Caco-2 (cell line): Measurements from ENCODE around the gene DPY19L1. TPM values are rescaled to one million over a fixed set of nuclear protein-coding genes. Genes with fewer than 3 reads are reported as not detected.

ENCODE experiments used
- BruUV-seq: library from RNA; stranded (reverse); fragments of 400-500 nt; replicated peaks from 2 replicates; lab custom pipeline; 2021; lab: Mats Ljungman, UMichigan
- CTCF ChIA-PET: fragments of 300-600 bp; sonication (Branson Sonifier 250); formaldehyde crosslinking; loops from one replicate; lab custom pipeline; 2022; ENCODE audit warnings: antibody characterized with exemption; lab: Charles Lee
- POLR2A ChIA-PET: fragments of 300-600 bp; sonication (Branson Sonifier 250); formaldehyde crosslinking; loops from one replicate; lab custom pipeline; 2022; ENCODE audit warnings: antibody characterized with exemption; lab: Charles Lee
- DNase-seq, 2 experiments: peaks; one replicate each; pipeline versions ENCODE4 v3.0.0 to v3.0.0-alpha.2; 2020 to 2022
- H3K27me3 ChIP-seq: replicated peaks from 2 replicates; pipeline ENCODE4 v1.6.0; 2011; ENCODE audit warnings: low read length; ENCODE audit not compliant: control insufficient read depth, insufficient read depth
- H3K36me3 ChIP-seq: 2 replicates; pipeline ENCODE4 v1.5.1; 2011; ENCODE audit warnings: low read length; ENCODE audit not compliant: control insufficient read depth, insufficient read depth
- H3K4me1 ChIP-seq: fragments of 250-450 bp; sonication (Bioruptor Pico); 2 replicates; pipeline ENCODE4 v1.5.1; 2020; ENCODE audit warnings: mild to moderate bottlenecking
- H3K4me3 ChIP-seq: 2 replicates; pipeline ENCODE4 v1.5.1; 2011; ENCODE audit warnings: low read depth, mild to moderate bottlenecking, control low read depth, low read length
- H3K9me3 ChIP-seq: fragments of 250-450 bp; sonication (Bioruptor Pico); 2 replicates; pipeline ENCODE4 v1.5.1; 2020; ENCODE audit warnings: mild to moderate bottlenecking, moderate library complexity
- H3K27ac Mint-ChIP-seq: one replicate; pipeline ENCODE4 v1.8.0; 2022; ENCODE audit warnings: mixed read lengths; ENCODE audit not compliant: unreplicated experiment
- H3K27me3 Mint-ChIP-seq: one replicate; pipeline ENCODE4 v1.8.0; 2022; ENCODE audit warnings: mixed read lengths; ENCODE audit not compliant: insufficient read depth, unreplicated experiment
- H3K36me3 Mint-ChIP-seq: one replicate; pipeline ENCODE4 v1.8.0; 2022; ENCODE audit warnings: mild to moderate bottlenecking, mixed read lengths; ENCODE audit not compliant: insufficient read depth, unreplicated experiment
- H3K4me1 Mint-ChIP-seq: one replicate; pipeline ENCODE4 v1.8.0; 2022; ENCODE audit warnings: low read depth, mixed read lengths; ENCODE audit not compliant: unreplicated experiment
- H3K4me3 Mint-ChIP-seq: one replicate; pipeline ENCODE4 v1.8.0; 2022; ENCODE audit warnings: mild to moderate bottlenecking, moderate library complexity, mixed read lengths; ENCODE audit not compliant: unreplicated experiment
- H3K9me3 Mint-ChIP-seq: one replicate; pipeline ENCODE4 v1.8.0; 2022; ENCODE audit warnings: mixed read lengths; ENCODE audit not compliant: unreplicated experiment
- intact Hi-C: fragments of 100-400 bp; cut with micrococcal nuclease; formaldehyde crosslinking; loops from one replicate; pipeline ENCODE4 v1.10.0; 2022; ENCODE audit not compliant: unreplicated experiment
- total RNA-seq: library from RNA; stranded (reverse); gene quantifications from 2 replicates; pipeline ENCODE4 v1.2.3, GENCODE V29; 2022
- TF ChIP-seq, protein P1 (sequence below), 2 experiments: fragments of 200-600 bp in 1 of 2; IDR thresholded peaks; 1 replicate in 1 of 2; 2 replicates in 1 of 2; pipeline versions ENCODE4 v1.5.1 to v1.8.0; 2011 to 2022; ENCODE audit warnings: antibody characterized with exemption in 1 of 2, control low read depth in 1 of 2, inconsistent platforms in 1 of 2, low read depth in 1 of 2, low read length in 1 of 2, mild to moderate bottlenecking in 1 of 2, moderate library complexity in 1 of 2; ENCODE audit not compliant: insufficient read depth in 1 of 2, severe bottlenecking in 1 of 2, unreplicated experiment in 1 of 2

Gene DPY19L1
- total RNA-seq, 1 experiment from 2014 or later, result 12.9 TPM

DNA sequence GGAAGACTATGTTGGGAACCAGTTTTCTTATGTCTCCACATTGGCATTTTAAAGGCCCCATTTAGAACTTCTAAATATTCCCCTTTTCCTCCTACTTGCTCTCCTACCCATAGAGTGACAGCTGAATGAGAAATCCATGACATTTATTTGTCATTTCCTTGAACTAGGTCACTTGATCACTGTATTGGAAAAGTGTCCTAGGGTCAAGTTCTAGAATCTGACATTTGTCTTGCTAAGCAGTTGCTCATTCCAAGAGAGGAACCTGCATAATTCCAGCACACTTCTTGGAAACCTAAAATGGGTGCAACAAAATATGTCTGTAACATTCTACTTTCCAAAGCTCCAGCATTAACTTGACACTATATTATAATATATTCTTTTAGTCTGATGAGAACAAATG lies 3.6 kb upstream of the DPY19L1 start:
- ChIA-PET CTCF (no interaction called here), POLR2A (no interaction called here)
- Mint-ChIP-seq H3K4me3 (no peak overlapping the region), H3K27ac (no peak overlapping the region), H3K27me3 (peaks cover 15% of the 10 kb centered on the region), H3K36me3 (no peaks in the 10 kb centered on the region), H3K4me1 (peaks cover under 1% of the 10 kb centered on the region), H3K9me3 (no peaks in the 10 kb centered on the region)
- BruUV-seq, result no TSS peak
- 0 out of 2 replicates have a peak, but pooled peaks cover 10% of the 10 kb centered on the region for H3K4me1 ChIP-seq
- DNase-seq, result no peak
- H3K27me3 ChIP-seq, result no peaks in the 10 kb centered on the region
- TF ChIP-seq, protein P1, sequence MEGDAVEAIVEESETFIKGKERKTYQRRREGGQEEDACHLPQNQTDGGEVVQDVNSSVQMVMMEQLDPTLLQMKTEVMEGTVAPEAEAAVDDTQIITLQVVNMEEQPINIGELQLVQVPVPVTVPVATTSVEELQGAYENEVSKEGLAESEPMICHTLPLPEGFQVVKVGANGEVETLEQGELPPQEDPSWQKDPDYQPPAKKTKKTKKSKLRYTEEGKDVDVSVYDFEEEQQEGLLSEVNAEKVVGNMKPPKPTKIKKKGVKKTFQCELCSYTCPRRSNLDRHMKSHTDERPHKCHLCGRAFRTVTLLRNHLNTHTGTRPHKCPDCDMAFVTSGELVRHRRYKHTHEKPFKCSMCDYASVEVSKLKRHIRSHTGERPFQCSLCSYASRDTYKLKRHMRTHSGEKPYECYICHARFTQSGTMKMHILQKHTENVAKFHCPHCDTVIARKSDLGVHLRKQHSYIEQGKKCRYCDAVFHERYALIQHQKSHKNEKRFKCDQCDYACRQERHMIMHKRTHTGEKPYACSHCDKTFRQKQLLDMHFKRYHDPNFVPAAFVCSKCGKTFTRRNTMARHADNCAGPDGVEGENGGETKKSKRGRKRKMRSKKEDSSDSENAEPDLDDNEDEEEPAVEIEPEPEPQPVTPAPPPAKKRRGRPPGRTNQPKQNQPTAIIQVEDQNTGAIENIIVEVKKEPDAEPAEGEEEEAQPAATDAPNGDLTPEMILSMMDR (IDR thresholded peaks at IDR 0.05; ENCODE audit: insufficient read depth in 1 of 2, low read depth in 1 of 2, low read length in 1 of 2, severe bottlenecking in 1 of 2, unreplicated experiment in 1 of 2), result no peak
- H3K9me3 ChIP-seq, result no peaks in the 10 kb centered on the region
- intact Hi-C loops, result no loop called here
- H3K4me3 ChIP-seq, result no peak overlapping the region
- no peaks in the 10 kb centered on the region for H3K36me3 ChIP-seq

DNA sequence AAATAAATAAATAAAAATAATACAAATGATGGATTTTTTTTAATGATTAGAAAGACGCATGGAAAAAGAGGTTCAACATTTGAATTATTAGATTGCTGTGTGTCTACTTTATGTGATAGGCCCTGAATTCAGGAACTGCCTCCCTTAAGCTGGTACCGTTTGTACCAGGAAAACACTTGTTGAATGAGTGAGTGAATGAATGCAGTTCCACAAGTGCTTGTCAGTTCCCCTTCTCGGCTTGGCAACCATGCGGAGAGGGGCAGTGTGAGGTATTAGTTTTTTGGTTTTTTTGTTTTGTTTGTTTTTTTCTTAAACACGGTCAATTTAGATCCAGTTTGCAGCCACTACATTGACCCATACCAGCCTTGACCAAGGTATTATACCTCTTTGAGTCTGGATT lies 2.1 kb upstream of the DPY19L1 start:
- Histone ChIP-seq H3K4me3 (no peak overlapping the region), H3K4me1 (0 out of 2 replicates have a peak, but pooled peaks cover 17% of the 10 kb centered on the region), H3K27me3 (no peaks in the 10 kb centered on the region), H3K36me3 (no peaks in the 10 kb centered on the region), H3K9me3 (no peaks in the 10 kb centered on the region)
- peaks cover 15% of the 10 kb centered on the region for H3K27me3 Mint-ChIP-seq
- POLR2A ChIA-PET, result no interaction called here
- TF ChIP-seq, protein P1 (IDR thresholded peaks at IDR 0.05; ENCODE audit: insufficient read depth in 1 of 2, low read depth in 1 of 2, low read length in 1 of 2, severe bottlenecking in 1 of 2, unreplicated experiment in 1 of 2), result no peak
- H3K4me1 Mint-ChIP-seq, result peaks cover 7% of the 10 kb centered on the region
- no peak for DNase-seq
- H3K4me3 Mint-ChIP-seq, result no peak overlapping the region
- CTCF ChIA-PET, result no interaction called here
- H3K9me3 Mint-ChIP-seq, result no peaks in the 10 kb centered on the region
- H3K27ac Mint-ChIP-seq, result no peak overlapping the region
- intact Hi-C loops, result loop anchor here (5.0 to 10.0 kb wide), 2 partner anchors 285 to 362 kb away; no protein-coding TSS in a partner anchor
- BruUV-seq, result no TSS peak
- no peaks in the 10 kb centered on the region for H3K36me3 Mint-ChIP-seq

DNA sequence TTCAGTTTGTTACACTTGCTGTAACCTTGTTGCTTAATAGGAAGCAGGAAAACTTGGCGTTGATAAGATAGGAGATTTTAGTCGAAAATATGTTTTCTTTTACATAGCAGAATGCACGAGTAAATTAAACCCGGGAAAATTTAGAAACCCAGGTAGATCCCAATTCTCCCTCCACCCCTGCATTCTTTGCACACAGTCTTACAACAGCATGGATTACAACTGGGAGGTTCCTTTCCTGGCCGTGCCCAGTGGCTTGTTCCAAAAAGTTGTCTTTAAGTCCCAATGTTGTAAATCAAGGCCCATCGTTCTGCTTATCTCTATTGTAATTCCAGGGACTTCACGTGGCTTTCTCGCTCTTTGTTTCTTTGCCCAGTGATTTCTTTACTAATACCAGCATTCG lies 1.1 kb upstream of the DPY19L1 start:
- Mint-ChIP-seq H3K4me1 (peaks cover 7% of the 10 kb centered on the region), H3K36me3 (no peaks in the 10 kb centered on the region), H3K9me3 (no peaks in the 10 kb centered on the region), H3K27ac (peak overlapping the region; percentile 38), H3K4me3 (peak overlapping the region; percentile 77), H3K27me3 (peaks cover 15% of the 10 kb centered on the region)
- ChIA-PET POLR2A (no interaction called here), CTCF (no interaction called here)
- 0 out of 2 replicates have a peak, but pooled peaks cover 17% of the 10 kb centered on the region for H3K4me1 ChIP-seq
- peak overlapping the region; percentile 64 for H3K4me3 ChIP-seq
- H3K36me3 ChIP-seq, result no peaks in the 10 kb centered on the region
- H3K27me3 ChIP-seq, result no peaks in the 10 kb centered on the region
- no TSS peak for BruUV-seq
- TF ChIP-seq, protein P1 (IDR thresholded peaks at IDR 0.05; ENCODE audit: insufficient read depth in 1 of 2, low read depth in 1 of 2, low read length in 1 of 2, severe bottlenecking in 1 of 2, unreplicated experiment in 1 of 2), result no peak
- no peaks in the 10 kb centered on the region for H3K9me3 ChIP-seq
- intact Hi-C loops, result loop anchor here (5.0 to 10.0 kb wide), 2 partner anchors 284 to 361 kb away; no protein-coding TSS in a partner anchor
- no peak for DNase-seq
